Sigmoid colon (tissue), 7 donors: ENCODE results near the gene PRKAG2. TPM values are rescaled to one million over a fixed set of nuclear protein-coding genes. Genes with fewer than 3 reads are reported as not detected.

Experiments
- DNase-seq: peaks from one replicate; pipeline ENCODE4 v3.0.0-alpha.2; 2019
- H3K27ac ChIP-seq, 4 donors: fragments of 200-600 bp; sonication (generic); one replicate each; pipeline ENCODE4 v1.5.1; 2016 to 2019; ENCODE audit warnings: mild to moderate bottlenecking in 1 of 4
- H3K27me3 ChIP-seq, 3 donors: fragments of 200-600 bp; sonication (generic); one replicate each; pipeline ENCODE4 v1.5.1; 2019; ENCODE audit warnings: mild to moderate bottlenecking in 1 of 3
- H3K36me3 ChIP-seq, 4 donors: fragments of 200-600 bp; sonication (generic); one replicate each; pipeline ENCODE4 v1.5.1; 2016 to 2019
- H3K4me1 ChIP-seq, 4 donors: fragments of 200-600 bp; sonication (generic); one replicate each; pipeline ENCODE4 v1.5.1; 2017 to 2019
- H3K4me3 ChIP-seq, 4 donors: fragments of 200-600 bp; sonication (generic); one replicate each; pipeline ENCODE4 v1.5.1; 2017 to 2019; ENCODE audit warnings: mild to moderate bottlenecking in 2 of 4, moderate library complexity in 1 of 4
- H3K9me3 ChIP-seq, 4 donors: fragments of 200-600 bp in 3 of 4; sonication (generic) in 3 of 4; one replicate each; pipeline versions ENCODE4 v1.5.1 to v1.6.1; 2013 to 2019
- CTCF ChIP-seq, 4 experiments: fragments of 450-650 bp in 3 of 4; fragments of 200-600 bp in 1 of 4; IDR thresholded peaks; one replicate each; pipeline ENCODE4 v1.5.1; 2016 to 2019; ENCODE audit warnings: antibody characterized with exemption in 4 of 4, mild to moderate bottlenecking in 3 of 4, moderate library complexity in 2 of 4
- EP300 ChIP-seq, 4 donors: sonication (generic); formaldehyde crosslinking; IDR thresholded peaks; one replicate each; pipeline ENCODE4 v1.6.1; 2017; ENCODE audit warnings: antibody characterized with exemption in 4 of 4
- POLR2A ChIP-seq, 2 donors: fragments of 450-650 bp; IDR thresholded peaks; one replicate each; pipeline ENCODE4 v1.6.1; 2016; ENCODE audit warnings: antibody characterized with exemption in 2 of 2, mild to moderate bottlenecking in 2 of 2, moderate library complexity in 2 of 2
- POLR2AphosphoS5 ChIP-seq, 4 donors: sonication (generic); formaldehyde crosslinking; IDR thresholded peaks; one replicate each; pipeline ENCODE4 v1.6.1; 2017; ENCODE audit warnings: antibody characterized with exemption in 4 of 4
- WGBS, 2 donors: extraction: QIAGEN DNeasy Blood & Tissue Kit; methylation state at CpG; one replicate each; pipeline ENCODE4 v1.1.7; 2013; 5-methylcytosine and 5-hydroxymethylcytosine counted together
- intact Hi-C: fragments of 100-400 bp; cut with DNase I; formaldehyde crosslinking; loops from one replicate; pipeline ENCODE4 v1.15.1; 2023
- polyA plus RNA-seq, 3 donors: library from polyadenylated mRNA; stranded (reverse); fragments of 200-250 nt; gene quantifications; one replicate each; pipeline ENCODE4 v1.2.3, GENCODE V29; 2013
- total RNA-seq, 4 donors: library from RNA; depleted of rRNA; stranded (reverse); fragments of >200 nt; gene quantifications; one replicate each; pipeline ENCODE4 v1.1.0, GENCODE V29; 2016
- donor health status: healthy with polysubstance abuse.
- donor health status: Bipolar disorder and iron deficiency.
- donor health status: healthy.

The PRKAG2 gene
- total and polyA plus RNA-seq, 7 donors: 19.2 to 51.2 (median 37.1) TPM

GRCh38 chr7:151768805-151769187 is 108.1 kb downstream of the PRKAG2 start:
- 79 to 95% methylated on average over 2 of the region's 2 CpGs for WGBS, 2 donors
- Histone ChIP-seq H3K9me3 (no peaks in the 10 kb centered on the region), H3K4me3 (no peak overlapping the region), H3K27ac (peak overlapping the region in 1 of 4 donors; percentile 21), H3K27me3 (no peaks in the 10 kb centered on the region), H3K36me3 (no peaks in the 10 kb centered on the region), H3K4me1 (peaks cover 0 to 12% (median 8%) of the 10 kb centered on the region in 4 donors)
- intact Hi-C loops: no loop called here
- no peak for DNase-seq
- TF ChIP-seq CTCF (IDR thresholded peaks at IDR 0.05) (no peak), POLR2AphosphoS5 (IDR thresholded peaks at IDR 0.05) (no peak), POLR2A (IDR thresholded peaks at IDR 0.05) (no peak), EP300 (IDR thresholded peaks at IDR 0.05) (no peak)

GRCh38 chr7:151767557-151767956 is 109.4 kb downstream of the PRKAG2 start:
- WGBS, 2 donors: 92 to 93% methylated on average over 4 of the region's 4 CpGs
- Histone ChIP-seq H3K9me3 (no peaks in the 10 kb centered on the region), H3K27ac (no peak overlapping the region), H3K27me3 (no peaks in the 10 kb centered on the region), H3K4me1 (peaks cover 0 to 12% (median 8%) of the 10 kb centered on the region in 4 donors), H3K36me3 (no peaks in the 10 kb centered on the region), H3K4me3 (no peak overlapping the region)
- TF ChIP-seq POLR2A (IDR thresholded peaks at IDR 0.05): no peak
- TF ChIP-seq POLR2AphosphoS5 (IDR thresholded peaks at IDR 0.05): no peak
- no peak for TF ChIP-seq EP300 (IDR thresholded peaks at IDR 0.05)
- TF ChIP-seq CTCF (IDR thresholded peaks at IDR 0.05): no peak
- intact Hi-C loops: no loop called here
- peak; percentile 29 for DNase-seq

- Histone ChIP-seq H3K36me3 (no peaks in the 10 kb centered on the region), H3K9me3 (no peaks in the 10 kb centered on the region), H3K4me1 (peaks cover 0 to 7% (median 7%) of the 10 kb centered on the region in 4 donors), H3K27ac (no peak overlapping the region), H3K27me3 (no peaks in the 10 kb centered on the region), H3K4me3 (no peak overlapping the region)
- intact Hi-C loops: no loop called here
- TF ChIP-seq EP300 (IDR thresholded peaks at IDR 0.05) (no peak), POLR2A (IDR thresholded peaks at IDR 0.05) (no peak), POLR2AphosphoS5 (IDR thresholded peaks at IDR 0.05) (no peak), CTCF (IDR thresholded peaks at IDR 0.05) (no peak)
- WGBS, 2 donors: 92 to 93% methylated on average over 13 of the region's 13 CpGs
- peak; percentile 50 for DNase-seq
These were observed 112.6 kb downstream of the PRKAG2 start for GRCh38 chr7:151764056-151764920.

GRCh38 chr7:151763420-151763984 is 113.4 kb downstream of the PRKAG2 start:
- no peak for TF ChIP-seq CTCF (IDR thresholded peaks at IDR 0.05)
- no peak for TF ChIP-seq POLR2AphosphoS5 (IDR thresholded peaks at IDR 0.05)
- no peak for TF ChIP-seq EP300 (IDR thresholded peaks at IDR 0.05)
- no peak for TF ChIP-seq POLR2A (IDR thresholded peaks at IDR 0.05)
- peak; percentile 38 for DNase-seq
- no peaks in the 10 kb centered on the region for H3K9me3 ChIP-seq
- 92 to 94% methylated on average over 13 of the region's 13 CpGs for WGBS, 2 donors
- no peak overlapping the region for H3K27ac ChIP-seq
- H3K4me1 ChIP-seq: peaks cover 0 to 12% (median 10%) of the 10 kb centered on the region in 4 donors
- no peaks in the 10 kb centered on the region for H3K27me3 ChIP-seq
- intact Hi-C loops: no loop called here
- no peaks in the 10 kb centered on the region for H3K36me3 ChIP-seq
- H3K4me3 ChIP-seq: no peak overlapping the region
